ENCODE results near the gene APELA.
"Not testable (repeated sequence)": the region's sequence is repeated elsewhere in the genome, so short reads cannot be mapped to it uniquely, and the experiment has no call there.

APELA gene

DNA sequence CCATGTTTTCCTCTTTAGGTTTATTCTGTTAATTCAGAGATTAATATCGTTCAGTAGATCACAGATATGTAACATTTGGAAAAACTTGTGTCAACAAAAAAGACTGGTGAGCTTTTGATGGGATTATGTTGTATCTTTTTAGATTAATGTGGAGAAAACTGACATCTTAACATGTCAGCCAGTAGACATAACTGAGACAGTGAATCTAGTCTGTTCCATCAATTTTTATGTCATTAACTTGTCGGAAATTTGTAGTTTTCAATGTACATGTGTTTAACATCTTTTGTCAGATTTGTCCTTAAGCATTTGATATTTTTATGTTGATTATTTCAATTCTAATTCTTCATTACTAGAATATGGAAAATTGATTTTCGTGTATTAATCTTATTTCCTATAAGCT lies 42.0 kb downstream of the APELA start:
- H3K4me3 ChIP-seq (ENCODE audit: low read depth, low read length), result no peak overlapping the region
- no peak for DNase-seq (ENCODE audit: low read depth)
- TF ChIP-seq, protein P1, sequence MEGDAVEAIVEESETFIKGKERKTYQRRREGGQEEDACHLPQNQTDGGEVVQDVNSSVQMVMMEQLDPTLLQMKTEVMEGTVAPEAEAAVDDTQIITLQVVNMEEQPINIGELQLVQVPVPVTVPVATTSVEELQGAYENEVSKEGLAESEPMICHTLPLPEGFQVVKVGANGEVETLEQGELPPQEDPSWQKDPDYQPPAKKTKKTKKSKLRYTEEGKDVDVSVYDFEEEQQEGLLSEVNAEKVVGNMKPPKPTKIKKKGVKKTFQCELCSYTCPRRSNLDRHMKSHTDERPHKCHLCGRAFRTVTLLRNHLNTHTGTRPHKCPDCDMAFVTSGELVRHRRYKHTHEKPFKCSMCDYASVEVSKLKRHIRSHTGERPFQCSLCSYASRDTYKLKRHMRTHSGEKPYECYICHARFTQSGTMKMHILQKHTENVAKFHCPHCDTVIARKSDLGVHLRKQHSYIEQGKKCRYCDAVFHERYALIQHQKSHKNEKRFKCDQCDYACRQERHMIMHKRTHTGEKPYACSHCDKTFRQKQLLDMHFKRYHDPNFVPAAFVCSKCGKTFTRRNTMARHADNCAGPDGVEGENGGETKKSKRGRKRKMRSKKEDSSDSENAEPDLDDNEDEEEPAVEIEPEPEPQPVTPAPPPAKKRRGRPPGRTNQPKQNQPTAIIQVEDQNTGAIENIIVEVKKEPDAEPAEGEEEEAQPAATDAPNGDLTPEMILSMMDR (conservative IDR thresholded peaks at IDR 0.05; ENCODE audit: low read depth, low read length), result no peak

DNA sequence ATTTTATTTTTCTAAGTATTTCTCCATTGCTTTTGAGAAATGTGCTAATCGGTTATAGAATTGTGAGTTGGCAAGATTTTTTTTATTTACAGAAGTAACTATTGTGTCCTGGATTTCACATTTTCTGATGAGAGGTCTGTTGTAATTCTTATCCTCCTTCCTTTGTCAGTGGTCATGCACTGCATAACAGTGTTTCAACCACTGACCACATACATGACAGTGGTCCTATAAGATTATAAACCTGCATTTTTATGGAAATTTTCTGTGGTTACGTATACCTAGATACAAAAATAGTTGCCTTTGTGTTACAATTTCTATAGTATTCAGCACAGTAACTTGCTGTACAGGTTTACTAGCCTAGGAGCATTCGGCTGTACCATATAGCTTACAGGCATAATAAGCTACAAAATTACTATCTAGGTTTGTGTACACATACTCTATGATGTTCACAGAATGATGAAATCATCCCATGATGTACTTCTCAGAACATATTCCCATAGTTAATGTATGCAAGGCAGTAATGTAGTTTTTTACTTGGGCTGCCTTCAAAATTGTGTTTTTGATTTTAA lies 47.8 kb downstream of the APELA start:
- H3K4me3 ChIP-seq (ENCODE audit: low read depth, low read length), result no peak overlapping the region
- DNase-seq (ENCODE audit: low read depth), result no peak
- TF ChIP-seq, protein P1 (conservative IDR thresholded peaks at IDR 0.05; ENCODE audit: low read depth, low read length), result no peak

DNA sequence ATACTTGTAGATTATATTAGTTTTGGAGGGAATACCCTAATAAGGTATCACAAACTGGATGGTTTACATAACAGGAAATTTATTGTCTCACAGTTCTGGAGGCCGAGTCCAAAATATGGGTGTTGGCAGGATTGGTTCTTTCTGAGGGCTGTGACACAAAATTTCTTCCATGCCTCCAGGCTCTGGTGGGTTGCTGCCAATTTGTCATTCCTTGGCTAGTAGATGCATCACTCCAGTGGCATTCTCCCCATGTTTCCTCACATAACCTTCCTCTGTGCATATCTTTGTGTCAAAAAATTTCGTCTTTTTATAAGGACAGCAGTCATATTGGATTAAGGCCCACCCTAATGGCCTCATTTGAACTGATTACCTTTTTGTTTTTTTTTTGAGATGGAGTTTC lies 49.3 kb downstream of the APELA start:
- H3K4me3 ChIP-seq (ENCODE audit: low read depth, low read length), result no peak overlapping the region
- TF ChIP-seq, protein P1 (conservative IDR thresholded peaks at IDR 0.05; ENCODE audit: low read depth, low read length), result no peak
- no peak for DNase-seq (ENCODE audit: low read depth)

DNA sequence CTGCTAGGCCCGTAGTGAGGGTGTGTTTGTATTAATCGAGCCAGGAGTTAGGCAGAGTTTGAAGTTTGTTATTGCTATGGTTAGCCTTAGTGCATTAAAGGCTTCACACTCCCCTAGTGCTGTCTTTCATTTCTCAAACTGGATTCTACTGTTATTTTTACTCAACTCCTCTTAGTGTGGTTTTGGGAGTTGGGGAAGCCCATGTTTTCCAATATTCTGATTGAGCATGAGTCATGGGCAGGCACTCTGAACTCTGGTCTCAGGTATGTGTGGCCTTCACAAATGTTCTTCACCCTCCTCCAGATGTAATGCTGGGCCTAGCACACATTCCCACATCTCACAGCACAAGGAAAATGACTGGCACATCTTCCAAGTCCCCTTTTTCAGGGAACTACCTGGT lies 50.1 kb downstream of the APELA start:
- not testable (repeated sequence) for H3K4me3 ChIP-seq (ENCODE audit: low read depth, low read length); DNase-seq (ENCODE audit: low read depth)

DNA sequence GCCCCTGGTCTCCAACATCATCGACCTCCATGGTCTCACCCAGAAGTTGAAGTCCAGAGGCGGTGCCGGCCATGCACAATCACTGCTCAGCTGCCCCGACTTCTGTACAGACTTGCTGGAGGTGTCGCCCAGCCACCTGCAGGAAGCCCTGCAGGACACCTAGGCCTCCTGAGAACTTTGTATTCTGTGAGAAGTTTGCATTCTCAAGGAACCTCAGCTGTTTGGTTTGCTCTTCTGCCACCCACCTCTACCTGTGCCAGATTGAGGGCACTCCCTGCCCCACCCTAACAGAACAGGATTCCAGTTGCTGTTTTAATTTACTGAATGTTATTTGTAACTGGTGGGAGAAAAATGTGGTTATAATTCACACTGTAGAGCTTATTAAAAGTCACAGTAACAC lies 53.7 kb downstream of the APELA start:
- no peak for DNase-seq (ENCODE audit: low read depth)
- no peak overlapping the region for H3K4me3 ChIP-seq (ENCODE audit: low read depth, low read length)
- TF ChIP-seq, protein P1 (conservative IDR thresholded peaks at IDR 0.05; ENCODE audit: low read depth, low read length), result no peak

DNA sequence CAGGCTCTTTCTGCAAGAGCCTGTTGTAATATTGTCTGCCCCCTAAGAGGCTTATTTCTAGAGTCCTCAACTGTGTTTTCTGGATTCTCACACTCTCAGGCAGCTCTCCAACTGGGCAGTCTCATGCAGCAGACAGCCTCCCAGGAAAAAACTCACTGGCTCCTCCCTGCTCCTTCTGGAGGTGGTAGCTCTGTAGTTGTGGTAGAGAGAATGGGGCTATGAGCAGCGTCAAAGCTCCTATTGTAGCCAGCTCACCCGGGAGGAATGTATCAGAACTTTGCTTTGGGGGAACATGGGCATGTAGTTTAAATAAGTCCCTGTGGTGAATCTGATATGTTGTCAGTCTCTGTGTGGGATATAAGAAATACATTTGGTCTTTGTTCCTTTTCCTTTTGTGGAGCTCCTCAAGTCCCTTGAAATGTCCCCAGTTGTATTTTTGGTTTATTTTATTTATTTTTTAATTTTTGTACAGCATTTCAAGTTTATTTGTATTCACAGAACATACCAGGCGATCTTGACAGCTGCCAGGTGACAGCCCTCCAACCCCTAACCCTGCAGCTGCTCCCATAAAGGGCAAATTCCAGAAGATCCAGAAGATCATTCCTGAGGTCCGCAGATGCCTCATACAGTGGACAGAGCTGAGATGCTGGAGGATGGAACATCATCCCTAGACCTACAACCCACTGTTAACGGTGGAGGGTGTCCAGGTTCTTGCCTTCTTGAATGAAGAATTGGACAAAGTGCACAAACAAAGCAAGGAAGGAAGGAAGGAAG lies 54.8 kb downstream of the APELA start:
- TF ChIP-seq, protein P1 (conservative IDR thresholded peaks at IDR 0.05; ENCODE audit: low read depth, low read length), result no peak
- no peak overlapping the region for H3K4me3 ChIP-seq (ENCODE audit: low read depth, low read length)
- no peak for DNase-seq (ENCODE audit: low read depth)

DNA sequence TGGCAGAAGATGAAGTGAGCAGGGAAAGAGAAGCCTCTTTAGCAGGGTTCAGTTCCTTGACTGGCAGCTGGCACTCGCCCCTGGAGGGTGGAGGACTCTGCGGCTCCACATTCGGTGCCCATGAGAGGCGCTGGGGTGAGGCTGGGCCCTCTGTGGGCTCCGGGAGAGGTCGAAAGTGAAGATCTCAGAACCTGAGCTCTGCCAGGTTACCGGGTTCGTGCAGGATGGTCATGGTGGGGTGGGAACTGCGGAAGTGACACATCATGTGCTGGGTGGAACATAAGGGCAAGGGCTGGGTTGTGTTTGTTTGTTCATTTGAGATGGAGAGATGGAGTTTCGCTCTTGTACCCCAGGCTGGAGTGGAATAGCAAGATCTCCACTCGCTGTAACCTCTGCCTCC lies 56.3 kb downstream of the APELA start:
- no peak overlapping the region for H3K4me3 ChIP-seq (ENCODE audit: low read depth, low read length)
- TF ChIP-seq, protein P1 (conservative IDR thresholded peaks at IDR 0.05; ENCODE audit: low read depth, low read length), result no peak
- DNase-seq (ENCODE audit: low read depth), result no peak
